Measurements from ENCODE around the gene HEBP2. TPM values are rescaled to one million over a fixed set of nuclear protein-coding genes. Genes with fewer than 3 reads are reported as not detected.

The HEBP2 gene
- total RNA-seq, 1 donor from 2014 or later, result 40.5 TPM

GRCh38 chr6:138404666-138405337 lies 779 bp downstream of the HEBP2 start:
- DNase-seq (ENCODE audit: low read depth), result no peak
- Histone ChIP-seq H3K27me3 (ENCODE audit: insufficient read depth, low read length) (no peaks in the 10 kb centered on the region), H3K9me3 (ENCODE audit: insufficient read depth, low read depth, low read length) (no peaks in the 10 kb centered on the region), H4K20me1 (ENCODE audit: insufficient read depth, low read length) (no peaks in the 10 kb centered on the region), H3K36me3 (ENCODE audit: insufficient read depth, low read length) (peaks cover 17% of the 10 kb centered on the region), H2AFZ (ENCODE audit: low read depth, low read length) (peak overlapping the region; percentile 85), H3K4me3 (ENCODE audit: insufficient read depth, low read depth, low read length) (peak overlapping the region; percentile 75), H3K9ac (ENCODE audit: low read length) (peak overlapping the region; percentile 85), H3K27ac (ENCODE audit: low read depth, low read length) (peak overlapping the region; percentile 44), H3K4me1 (ENCODE audit: insufficient read depth, low read length) (peaks cover 3% of the 10 kb centered on the region), H3K4me2 (ENCODE audit: low read length) (peak overlapping the region; percentile 92), H3K79me2 (ENCODE audit: insufficient read depth, low read length) (no peaks in the 10 kb centered on the region)
- no peak for TF ChIP-seq EZH2 (IDR thresholded peaks at IDR 0.05; ENCODE audit: insufficient read depth, low read length)
- Mint-ChIP-seq H3K4me1 (ENCODE audit: low read depth, unreplicated experiment) (no peaks in the 10 kb centered on the region), H3K36me3 (ENCODE audit: low read depth, unreplicated experiment) (peaks cover 9% of the 10 kb centered on the region), H3K9me3 (ENCODE audit: unreplicated experiment) (no peaks in the 10 kb centered on the region), H3K4me3 (ENCODE audit: unreplicated experiment) (peak overlapping the region; percentile 90), H3K27me3 (ENCODE audit: low read depth, unreplicated experiment) (no peaks in the 10 kb centered on the region), H3K27ac (ENCODE audit: unreplicated experiment) (peak overlapping the region; percentile 34)
- FAIRE-seq, result no peak

GRCh38 chr6:138405816-138406413 lies 1.9 kb downstream of the HEBP2 start:
- H3K4me3 Mint-ChIP-seq (ENCODE audit: unreplicated experiment), result no peak overlapping the region
- Histone ChIP-seq H3K4me3 (ENCODE audit: insufficient read depth, low read depth, low read length) (no peak overlapping the region), H3K9me3 (ENCODE audit: insufficient read depth, low read depth, low read length) (no peaks in the 10 kb centered on the region), H3K27me3 (ENCODE audit: insufficient read depth, low read length) (no peaks in the 10 kb centered on the region), H4K20me1 (ENCODE audit: insufficient read depth, low read length) (no peaks in the 10 kb centered on the region), H3K4me2 (ENCODE audit: low read length) (no peak overlapping the region), H3K27ac (ENCODE audit: low read depth, low read length) (no peak overlapping the region), H3K36me3 (ENCODE audit: insufficient read depth, low read length) (peaks cover 17% of the 10 kb centered on the region), H3K9ac (ENCODE audit: low read length) (no peak overlapping the region), H2AFZ (ENCODE audit: low read depth, low read length) (no peak overlapping the region), H3K4me1 (ENCODE audit: insufficient read depth, low read length) (peaks cover 8% of the 10 kb centered on the region), H3K79me2 (ENCODE audit: insufficient read depth, low read length) (no peaks in the 10 kb centered on the region)
- no peak for DNase-seq (ENCODE audit: low read depth)
- H3K27me3 Mint-ChIP-seq (ENCODE audit: low read depth, unreplicated experiment), result no peaks in the 10 kb centered on the region
- no peak for TF ChIP-seq EZH2 (IDR thresholded peaks at IDR 0.05; ENCODE audit: insufficient read depth, low read length)
- peaks cover 9% of the 10 kb centered on the region for H3K36me3 Mint-ChIP-seq (ENCODE audit: low read depth, unreplicated experiment)
- no peaks in the 10 kb centered on the region for H3K9me3 Mint-ChIP-seq (ENCODE audit: unreplicated experiment)
- no peaks in the 10 kb centered on the region for H3K4me1 Mint-ChIP-seq (ENCODE audit: low read depth, unreplicated experiment)
- H3K27ac Mint-ChIP-seq (ENCODE audit: unreplicated experiment), result no peak overlapping the region
- no peak for FAIRE-seq

- H3K4me3 ChIP-seq (ENCODE audit: insufficient read depth, low read depth, low read length), result no peak overlapping the region
- Mint-ChIP-seq H3K36me3 (ENCODE audit: low read depth, unreplicated experiment) (peaks cover 9% of the 10 kb centered on the region), H3K4me1 (ENCODE audit: low read depth, unreplicated experiment) (peaks cover 4% of the 10 kb centered on the region), H3K27ac (ENCODE audit: unreplicated experiment) (no peak overlapping the region), H3K9me3 (ENCODE audit: unreplicated experiment) (no peaks in the 10 kb centered on the region), H3K4me3 (ENCODE audit: unreplicated experiment) (no peak overlapping the region), H3K27me3 (ENCODE audit: low read depth, unreplicated experiment) (no peaks in the 10 kb centered on the region)
- H3K27me3 ChIP-seq (ENCODE audit: insufficient read depth, low read length), result no peaks in the 10 kb centered on the region
- H3K4me1 ChIP-seq (ENCODE audit: insufficient read depth, low read length), result peaks cover 14% of the 10 kb centered on the region
- no peak overlapping the region for H3K9ac ChIP-seq (ENCODE audit: low read length)
- H3K4me2 ChIP-seq (ENCODE audit: low read length), result no peak overlapping the region
- H4K20me1 ChIP-seq (ENCODE audit: insufficient read depth, low read length), result no peaks in the 10 kb centered on the region
- no peak for TF ChIP-seq EZH2 (IDR thresholded peaks at IDR 0.05; ENCODE audit: insufficient read depth, low read length)
- no peak overlapping the region for H3K27ac ChIP-seq (ENCODE audit: low read depth, low read length)
- H3K79me2 ChIP-seq (ENCODE audit: insufficient read depth, low read length), result no peaks in the 10 kb centered on the region
- no peak overlapping the region for H2AFZ ChIP-seq (ENCODE audit: low read depth, low read length)
- no peak for FAIRE-seq
- H3K9me3 ChIP-seq (ENCODE audit: insufficient read depth, low read depth, low read length), result no peaks in the 10 kb centered on the region
- DNase-seq (ENCODE audit: low read depth), result no peak
- peaks cover 17% of the 10 kb centered on the region for H3K36me3 ChIP-seq (ENCODE audit: insufficient read depth, low read length)
Measured at GRCh38 chr6:138406443-138406842, 2.4 kb downstream of the HEBP2 start.

Data from astrocyte (in vitro differentiated cells and primary cell).